Testis (tissue), 2 donors: ENCODE measurements around the gene GALE.

ENCODE experiments used
- CTCF ChIP-seq, 3 experiments: fragments of 450-650 bp in 2 of 3; fragments of 200-600 bp in 1 of 3; sonication (generic) in 1 of 3; IDR thresholded peaks; one replicate each; pipeline ENCODE4 v1.5.1; 2016 to 2019; ENCODE audit warnings: antibody characterized with exemption in 3 of 3, mild to moderate bottlenecking in 2 of 3, moderate library complexity in 1 of 3
- POLR2A ChIP-seq: fragments of 450-650 bp; IDR thresholded peaks from one replicate; pipeline ENCODE4 v1.6.1; 2017; ENCODE audit warnings: antibody characterized with exemption, mild to moderate bottlenecking, moderate library complexity

GRCh38 chr1:23756676-23757075, 43.9 kb downstream of the GALE start:
- TF ChIP-seq POLR2A (no peak), CTCF (IDR thresholded peaks at IDR 0.05) (no peak)
